ENCODE results near the gene HRCT1.
A peak's percentile ranks its signal among the peaks of the same experiment; 100 is the strongest.

The HRCT1 gene

GRCh38 chr9:35915681-35916294 lies 9.8 kb downstream of the HRCT1 start:
- DNase-seq (ENCODE audit: low spot score), result no peak
- Histone ChIP-seq H3K27ac (peak overlapping the region in 1 of 2 donors; percentile 65), H3K4me3 (no peak overlapping the region)
- TF ChIP-seq CTCF (IDR thresholded peaks at IDR 0.05), result no peak

GRCh38 chr9:35917261-35917660 lies 11.3 kb downstream of the HRCT1 start:
- DNase-seq (ENCODE audit: low spot score), result no peak
- peak overlapping the region in 1 of 2 donors; percentile 76 for H3K27ac ChIP-seq
- H3K4me3 ChIP-seq, result no peak overlapping the region
- TF ChIP-seq CTCF (IDR thresholded peaks at IDR 0.05), result no peak

- Histone ChIP-seq H3K27ac (peak overlapping the region in 1 of 2 donors; percentile 76), H3K4me3 (no peak overlapping the region)
- no peak for TF ChIP-seq CTCF (IDR thresholded peaks at IDR 0.05)
- no peak for DNase-seq (ENCODE audit: low spot score)
These were observed 12.8 kb downstream of the HRCT1 start for GRCh38 chr9:35918780-35919179.

GRCh38 chr9:35919212-35920008 lies 13.4 kb downstream of the HRCT1 start:
- H3K27ac ChIP-seq, result peak overlapping the region in 1 of 2 donors; percentile 70
- DNase-seq (ENCODE audit: low spot score), result no peak
- no peak for TF ChIP-seq CTCF (IDR thresholded peaks at IDR 0.05)
- H3K4me3 ChIP-seq, result no peak overlapping the region

GRCh38 chr9:35920051-35920620 lies 14.1 kb downstream of the HRCT1 start:
- Histone ChIP-seq H3K27ac (peak overlapping the region in 1 of 2 donors; percentile 70), H3K4me3 (no peak overlapping the region)
- no peak for DNase-seq (ENCODE audit: low spot score)
- TF ChIP-seq CTCF (IDR thresholded peaks at IDR 0.05), result no peak

GRCh38 chr9:35923598-35923926 lies 17.6 kb downstream of the HRCT1 start:
- DNase-seq (ENCODE audit: low spot score), result no peak
- TF ChIP-seq CTCF (IDR thresholded peaks at IDR 0.05), result no peak
- Histone ChIP-seq H3K27ac (peak overlapping the region; percentile 47 to 71), H3K4me3 (no peak overlapping the region)
